HG02610 (cell line): ENCODE measurements around the gene POLR3H.
"Not testable (repeated sequence)": the region's sequence is repeated elsewhere in the genome, so short reads cannot be mapped to it uniquely, and the experiment has no call there.

Experiments
- ATAC-seq: cut with Tn5 transposase; IDR thresholded peaks from one replicate; pipeline ENCODE4 v1.9.1; 2021; ENCODE audit warnings: mild to moderate bottlenecking, moderate library complexity; ENCODE audit not compliant: unreplicated experiment

Gene POLR3H

DNA sequence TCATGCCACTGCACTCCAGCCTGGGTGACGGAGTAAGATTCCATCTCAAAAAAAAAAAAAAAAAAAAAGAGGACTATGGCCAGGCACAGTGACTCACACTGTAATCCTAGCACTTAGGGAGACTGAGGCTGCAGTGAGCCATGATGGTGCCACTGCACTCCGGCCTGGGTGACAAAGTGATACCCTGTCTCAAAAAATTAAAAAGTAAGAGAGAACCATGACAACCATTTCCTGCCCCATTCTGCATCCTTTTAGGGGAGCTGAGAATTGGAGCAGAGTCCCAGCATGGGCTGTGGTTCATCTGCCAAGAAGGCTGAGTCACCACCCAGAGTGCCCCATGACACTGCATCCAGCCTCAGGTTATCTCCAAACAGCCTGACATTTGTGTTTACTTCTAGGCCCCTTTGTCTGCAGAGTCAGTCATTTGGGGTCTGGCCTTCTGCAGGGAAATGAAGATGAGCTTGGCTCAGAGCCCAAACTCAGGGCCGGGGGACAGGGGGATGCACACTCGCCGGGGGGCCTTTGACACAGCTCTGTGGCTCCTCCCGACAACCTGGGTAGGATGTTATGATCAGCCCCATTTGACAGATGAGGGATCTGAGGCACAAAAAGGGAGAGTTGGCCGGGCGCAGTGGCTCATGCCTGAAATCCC is 21.3 kb upstream of the POLR3H start:
- no peak for ATAC-seq

DNA sequence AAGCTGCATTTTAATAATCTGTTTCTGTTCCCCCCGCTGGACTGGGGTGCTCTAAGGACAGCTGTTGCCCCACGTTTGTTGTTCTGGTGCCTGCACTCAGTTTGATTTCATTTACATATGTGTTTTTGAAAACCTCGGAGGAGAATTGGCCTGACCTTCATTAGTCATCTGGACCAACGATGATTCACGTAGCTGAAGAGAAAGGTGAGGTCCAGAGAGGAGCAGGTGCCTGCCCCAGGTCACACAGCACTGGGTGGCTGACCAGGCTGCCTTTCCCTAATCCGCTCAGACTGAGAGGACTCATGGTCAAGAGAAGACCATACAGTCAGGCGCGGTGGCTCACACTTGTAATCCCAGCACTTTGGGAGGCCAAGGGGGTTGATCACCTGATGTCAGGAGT is 20.3 kb upstream of the POLR3H start:
- ATAC-seq = no peak

DNA sequence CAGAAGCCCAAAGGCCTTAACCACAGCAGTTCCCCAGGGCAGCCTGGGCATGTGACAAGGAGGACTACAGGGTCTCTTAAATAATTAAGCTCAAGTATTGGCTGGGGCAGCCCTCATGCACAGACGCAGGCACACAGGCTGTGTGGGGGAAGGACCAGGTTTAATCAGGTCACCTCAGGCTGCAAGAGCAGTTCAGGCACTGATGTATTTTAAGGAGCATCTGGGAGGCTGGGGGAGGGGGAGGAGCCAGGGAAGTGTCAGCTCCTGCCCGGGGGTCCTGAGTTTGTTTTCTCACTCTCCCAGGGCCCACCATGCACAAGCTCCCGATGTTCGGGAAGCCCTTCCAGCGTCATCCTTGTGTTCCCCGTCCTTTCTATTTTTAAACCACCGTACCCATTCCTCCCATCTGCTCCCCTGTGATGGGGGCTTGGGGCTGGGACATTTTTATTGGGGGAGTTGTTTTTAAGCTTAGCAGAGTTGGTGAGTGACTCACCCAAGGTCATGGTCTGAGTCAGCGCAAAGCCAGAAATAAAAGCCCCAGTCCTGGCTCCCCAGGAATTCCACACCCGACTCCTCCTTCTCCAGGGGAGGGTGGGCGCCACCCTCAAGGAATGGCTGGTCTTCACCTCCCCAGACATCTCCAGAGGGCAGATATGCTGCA is 18.9 kb upstream of the POLR3H start:
- no peak for ATAC-seq

DNA sequence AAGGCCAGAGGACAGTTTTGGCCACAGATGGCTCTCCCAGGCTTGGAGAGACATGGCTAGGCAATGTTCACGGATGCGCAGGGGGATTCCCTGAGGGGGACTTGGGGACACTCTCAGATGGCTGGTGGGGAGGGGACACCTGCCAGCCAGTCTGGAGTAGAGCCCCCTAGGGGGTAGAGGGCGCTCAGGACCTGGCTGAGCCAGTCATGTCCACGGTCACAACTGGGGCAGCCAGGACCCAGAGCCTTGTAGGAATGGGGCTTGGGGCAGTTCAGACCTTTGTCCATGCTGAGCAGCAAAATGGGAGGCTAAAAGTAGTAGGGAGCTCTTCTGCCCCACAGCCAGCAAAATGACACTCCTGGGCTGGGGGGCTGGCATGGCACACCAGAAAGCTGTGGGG is 18.2 kb upstream of the POLR3H start:
- no peak for ATAC-seq

DNA sequence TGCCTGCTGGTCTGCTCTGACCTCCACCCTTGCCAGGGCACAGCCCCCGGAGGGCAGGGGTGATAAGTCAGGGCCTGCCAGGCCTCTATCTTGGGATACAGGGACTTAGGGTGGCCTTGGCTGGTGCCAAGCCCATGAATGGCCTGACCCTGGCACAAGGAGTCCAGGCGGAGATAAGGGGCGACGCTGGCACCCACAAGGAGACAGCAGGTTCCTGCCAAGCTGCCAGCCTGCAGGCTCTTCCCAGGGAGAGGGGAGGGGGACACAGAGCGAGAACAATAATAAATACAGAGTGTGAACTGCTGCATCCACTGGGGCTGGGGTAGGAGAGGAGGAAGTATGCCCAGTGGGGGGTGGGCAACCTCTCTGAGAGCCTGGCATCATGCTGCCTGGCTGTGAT is 17.5 kb upstream of the POLR3H start:
- no peak for ATAC-seq

DNA sequence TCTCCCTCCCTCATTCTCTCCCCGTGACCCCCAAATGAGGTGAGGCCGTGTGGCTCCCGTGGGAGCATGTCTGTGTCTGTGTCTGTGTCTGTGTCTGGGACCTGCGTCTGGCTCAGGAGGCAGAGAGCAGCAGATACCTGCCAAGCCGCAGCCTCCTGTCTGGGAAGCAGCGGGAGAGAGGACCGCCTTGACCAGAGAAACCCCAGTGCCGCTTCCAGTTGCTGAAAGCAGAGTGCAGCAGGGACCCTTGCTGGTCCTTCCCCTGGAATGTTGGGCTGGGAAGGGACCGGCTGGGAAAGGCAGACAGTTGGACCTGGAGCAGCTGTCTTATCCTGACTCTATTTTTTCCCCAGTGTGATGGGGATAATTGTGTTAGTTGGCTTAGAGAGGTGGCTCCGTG is 17.1 kb upstream of the POLR3H start:
- no peak for ATAC-seq

DNA sequence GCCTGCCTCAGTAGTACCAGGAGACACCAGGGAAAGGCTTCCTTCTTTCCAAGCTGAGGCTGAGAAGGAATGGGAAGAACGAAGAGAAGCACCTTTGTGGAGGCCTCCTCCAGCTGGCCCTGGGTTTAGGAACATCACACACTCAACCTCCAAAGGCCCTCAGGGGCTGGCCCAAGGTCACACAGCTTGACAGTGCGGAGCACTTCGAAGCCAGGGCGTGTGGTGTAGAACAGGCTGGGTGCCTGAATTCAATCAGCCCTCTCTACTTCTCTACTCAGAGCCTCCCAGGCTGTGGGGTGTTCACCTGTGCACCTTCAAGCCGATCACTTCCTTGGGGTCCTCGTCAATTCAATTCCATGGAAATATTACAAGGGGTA is 15.8 kb upstream of the POLR3H start:
- ATAC-seq = no peak

DNA sequence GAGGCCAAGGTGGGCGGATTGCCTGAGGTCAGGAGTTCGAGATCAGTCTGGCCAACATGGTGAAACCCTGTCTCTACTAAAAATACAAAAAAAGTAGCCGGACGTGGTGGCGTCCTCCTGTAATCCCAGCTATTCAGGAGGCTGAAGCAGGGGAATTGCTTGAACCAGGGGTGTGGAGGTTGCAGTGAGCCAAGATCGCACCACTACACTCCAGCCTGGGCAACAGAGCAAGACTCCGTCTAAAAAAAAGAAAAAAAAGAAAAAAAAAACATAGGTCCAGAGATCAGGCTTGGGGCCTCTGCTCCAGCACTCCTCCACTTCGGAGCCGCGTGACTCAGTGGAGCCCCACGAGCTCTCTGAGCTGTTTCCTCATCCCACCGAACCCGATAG is 14.0 kb upstream of the POLR3H start:
- ATAC-seq = not testable (repeated sequence)

DNA sequence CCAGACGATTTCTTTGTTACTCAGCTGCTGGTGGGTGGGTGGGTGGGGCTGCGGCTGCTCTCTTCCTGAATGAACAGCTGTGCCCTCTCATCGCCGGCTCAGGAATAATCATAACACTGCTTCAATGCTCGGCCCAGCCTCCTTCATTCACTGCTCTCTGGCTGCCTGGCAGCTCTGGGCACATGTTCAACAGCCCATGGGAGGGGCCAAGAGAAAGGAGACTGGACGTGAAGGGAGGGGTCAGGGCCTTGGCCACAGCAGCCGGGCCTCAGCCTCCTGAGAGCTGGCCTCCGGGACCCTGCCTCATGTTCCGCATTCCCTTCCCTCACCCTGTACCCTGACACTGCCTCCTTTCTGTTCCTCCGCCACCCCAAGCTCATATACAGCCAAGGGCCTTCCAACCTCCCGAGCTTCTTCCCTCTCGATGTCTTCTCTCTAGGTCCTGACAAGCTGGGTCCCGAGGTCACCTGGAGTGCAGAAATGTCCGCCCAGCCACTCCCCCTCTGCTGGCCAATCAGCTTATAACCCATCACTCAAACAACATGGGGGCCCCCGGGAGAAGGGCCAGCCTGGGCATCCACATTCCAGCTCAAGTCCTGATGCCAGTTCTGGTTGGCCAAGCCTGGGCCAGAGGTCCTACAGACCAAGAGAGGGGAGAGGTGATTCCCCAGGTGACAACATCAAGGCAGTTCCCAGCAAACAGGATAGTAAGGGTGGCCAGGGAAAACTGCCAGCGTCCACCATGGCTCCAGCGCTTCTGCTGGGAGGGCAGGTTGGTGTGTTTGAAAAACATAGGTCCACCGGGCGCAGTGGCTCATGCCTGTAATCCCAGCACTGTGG is 13.4 kb upstream of the POLR3H start:
- ATAC-seq = no peak

DNA sequence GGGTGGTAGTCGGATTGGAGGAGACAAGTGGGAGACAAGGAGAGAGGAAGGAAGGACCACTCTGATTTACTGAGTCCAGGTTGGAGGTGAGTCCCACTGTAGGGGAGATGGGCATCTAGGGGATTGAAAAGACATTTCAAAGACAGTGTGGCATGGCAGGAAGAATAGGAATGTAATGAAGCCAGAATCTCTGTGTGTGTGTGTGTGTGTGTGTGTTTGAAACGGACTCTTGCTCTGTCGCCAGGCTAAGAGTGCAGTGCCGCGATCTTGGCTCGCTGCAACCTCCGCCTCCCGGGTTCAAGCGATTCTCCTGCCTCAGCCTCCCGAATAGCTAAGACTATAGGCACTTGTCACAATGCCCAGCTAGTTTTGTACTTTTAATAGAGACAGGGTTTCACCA is 12.3 kb upstream of the POLR3H start:
- ATAC-seq = no peak

DNA sequence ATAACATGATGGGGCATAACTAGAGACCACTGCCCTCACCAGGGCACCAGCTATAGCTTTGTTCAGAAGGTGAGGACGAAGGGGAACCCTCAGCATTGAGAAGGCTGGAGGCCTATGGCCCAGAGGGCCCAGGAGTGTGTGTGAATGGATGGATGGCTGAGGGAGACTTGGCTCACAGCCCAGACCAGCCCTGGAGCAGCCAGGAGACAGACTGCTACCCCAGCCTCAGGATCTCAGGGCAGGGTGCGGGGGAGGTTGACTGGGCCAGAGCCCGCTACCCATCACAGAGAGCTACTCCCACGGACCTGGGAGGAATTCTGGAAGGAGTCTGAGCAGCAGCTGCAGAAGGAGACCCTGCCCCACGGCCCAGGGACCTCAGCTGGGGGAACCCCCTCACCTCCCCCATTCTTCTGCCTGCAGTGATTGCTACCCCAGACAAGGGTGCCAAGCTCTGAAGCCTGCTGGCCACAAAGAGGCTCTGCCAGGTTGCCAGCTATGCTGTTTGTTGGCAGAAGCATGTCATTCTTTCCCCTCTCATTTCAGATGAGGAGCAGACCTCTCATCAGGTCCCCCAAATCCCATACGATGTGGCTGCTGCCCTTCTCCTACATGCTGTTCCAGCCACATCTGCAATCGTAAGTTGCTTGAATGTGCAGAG is 11.2 kb upstream of the POLR3H start:
- ATAC-seq = no peak

DNA sequence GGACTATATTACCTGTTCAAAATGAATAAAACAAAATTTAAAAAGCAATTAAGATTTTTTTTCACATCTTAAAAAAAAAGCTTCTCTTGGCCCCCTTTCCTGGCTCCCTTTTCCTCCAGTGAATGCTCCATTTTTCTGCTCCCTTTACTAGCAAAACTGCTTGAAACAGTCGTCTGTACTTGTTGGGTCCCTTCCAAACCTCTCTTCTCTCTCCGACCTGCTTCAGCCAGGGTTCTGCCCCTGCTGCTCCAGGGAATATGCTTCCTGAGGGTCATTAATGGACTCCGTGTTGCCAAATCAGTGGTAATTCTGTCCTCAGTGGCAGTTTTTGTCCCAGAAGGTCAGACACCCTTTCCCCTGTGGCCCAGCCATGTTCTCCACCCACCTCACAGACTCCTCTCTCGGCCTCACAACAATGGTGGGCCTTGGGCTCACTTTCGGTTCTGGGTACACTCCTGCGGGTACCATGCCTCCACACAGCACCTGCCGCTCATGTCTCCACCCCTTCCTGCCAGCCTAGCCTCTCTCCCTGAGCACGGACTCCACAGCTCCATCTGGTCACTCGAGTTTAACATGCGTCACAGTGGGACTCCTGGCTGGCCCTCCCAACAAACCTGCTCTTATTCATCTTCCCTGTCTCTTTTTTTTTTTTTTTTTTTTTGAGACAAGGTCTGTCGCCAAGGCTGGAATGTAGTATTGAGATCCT is 7.8 kb upstream of the POLR3H start:
- no peak for ATAC-seq

DNA sequence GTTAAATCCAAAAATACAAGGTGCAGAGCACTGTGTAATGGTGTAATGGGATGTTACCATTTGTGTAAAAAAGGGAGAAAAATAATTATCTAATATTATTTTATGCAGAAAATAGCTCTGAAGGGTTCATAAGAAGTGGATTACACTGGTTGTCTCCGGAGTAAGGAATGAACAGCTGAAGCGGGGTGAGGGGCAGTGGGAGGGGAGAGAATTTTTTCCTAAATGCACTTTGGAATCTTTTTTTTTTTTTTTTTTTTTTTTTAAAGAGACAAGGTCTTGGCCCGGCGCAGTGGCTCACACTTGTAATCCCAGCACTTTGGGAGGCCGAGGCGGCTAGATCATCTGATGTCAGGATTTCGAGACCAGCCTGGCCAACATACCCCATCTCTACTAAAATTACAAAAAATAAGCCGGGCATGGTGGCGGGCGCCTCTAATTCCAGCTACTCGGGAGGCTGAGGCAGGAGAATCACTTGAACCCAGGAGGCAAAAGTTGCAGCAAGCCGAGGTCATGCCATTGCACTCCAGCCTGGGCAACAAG is 6.8 kb upstream of the POLR3H start:
- ATAC-seq = no peak

DNA sequence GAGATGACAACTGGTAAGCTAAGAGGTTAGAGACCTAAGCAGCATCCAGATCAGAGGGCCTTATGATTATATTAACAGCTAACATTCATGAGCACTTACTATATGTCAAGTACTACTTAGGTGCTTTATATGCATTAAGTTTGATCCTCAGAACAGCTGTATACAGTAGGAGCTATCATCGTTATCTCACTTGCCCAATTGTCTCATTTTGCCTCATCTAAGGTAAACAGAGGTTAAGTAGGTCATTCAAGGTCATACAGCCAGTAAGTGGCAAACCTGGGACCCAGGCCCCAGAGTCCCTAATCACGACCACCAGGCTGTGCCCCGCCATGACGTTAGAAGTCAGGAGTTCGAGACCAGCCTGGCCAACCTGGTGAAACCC is 4.6 kb upstream of the POLR3H start:
- no peak for ATAC-seq

DNA sequence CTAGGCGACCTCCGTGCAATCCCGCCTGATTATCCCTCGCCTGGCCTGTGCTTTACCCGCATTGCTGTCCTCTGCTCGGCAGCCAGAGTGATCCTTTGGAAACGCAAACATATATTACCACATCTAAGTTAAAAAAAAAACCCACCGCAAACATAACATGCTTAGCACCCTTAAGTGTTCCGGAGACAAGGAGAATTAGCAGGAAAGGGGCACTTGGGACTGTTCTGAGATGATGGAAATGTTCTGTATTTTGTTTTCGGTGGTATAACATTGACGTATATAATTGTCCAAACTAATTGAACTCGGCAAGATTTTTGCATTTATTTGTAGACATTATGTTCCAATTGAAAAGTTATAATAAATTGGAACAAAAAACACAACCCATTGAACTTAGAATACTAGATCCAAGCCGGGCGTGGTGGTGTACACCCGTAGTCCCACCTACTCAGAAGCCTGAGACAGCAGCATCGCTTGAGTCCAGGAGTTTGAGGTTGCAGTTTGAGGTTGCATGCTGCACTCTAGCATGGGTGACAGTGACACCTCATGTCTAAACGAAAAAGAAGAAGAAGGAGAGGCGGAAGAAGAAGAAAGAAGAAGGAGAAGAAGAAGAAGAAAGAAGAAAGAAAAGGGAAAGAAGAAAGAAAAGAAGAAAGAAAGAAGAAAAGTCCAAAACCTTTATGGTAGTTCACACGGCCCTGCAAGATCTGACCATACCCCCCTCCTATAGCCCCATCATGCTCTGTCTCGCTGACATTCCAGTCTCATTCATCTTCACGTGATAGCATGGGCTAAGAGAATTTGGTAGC is 604 bp upstream of the POLR3H start:
- no peak for ATAC-seq

DNA sequence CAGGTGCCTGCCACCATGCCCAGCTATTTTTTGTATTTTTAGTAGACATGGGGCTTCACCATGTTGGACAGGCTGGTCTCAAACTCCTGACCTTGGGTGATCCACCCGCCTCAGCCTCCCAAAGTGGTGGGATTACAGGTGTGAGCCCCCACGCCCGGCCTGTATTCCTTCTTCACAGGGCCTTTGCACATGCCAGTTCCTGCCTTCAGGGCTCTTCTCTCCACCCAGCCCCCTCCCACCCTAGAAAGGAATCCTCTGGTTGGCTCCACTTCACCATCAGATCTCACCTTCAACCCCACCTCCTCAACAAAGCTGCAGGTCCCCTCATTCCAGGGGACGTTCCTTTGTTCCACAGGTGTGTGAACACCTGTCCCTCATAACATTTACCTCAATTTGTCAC is 2.0 kb downstream of the POLR3H start:
- no peak for ATAC-seq

DNA sequence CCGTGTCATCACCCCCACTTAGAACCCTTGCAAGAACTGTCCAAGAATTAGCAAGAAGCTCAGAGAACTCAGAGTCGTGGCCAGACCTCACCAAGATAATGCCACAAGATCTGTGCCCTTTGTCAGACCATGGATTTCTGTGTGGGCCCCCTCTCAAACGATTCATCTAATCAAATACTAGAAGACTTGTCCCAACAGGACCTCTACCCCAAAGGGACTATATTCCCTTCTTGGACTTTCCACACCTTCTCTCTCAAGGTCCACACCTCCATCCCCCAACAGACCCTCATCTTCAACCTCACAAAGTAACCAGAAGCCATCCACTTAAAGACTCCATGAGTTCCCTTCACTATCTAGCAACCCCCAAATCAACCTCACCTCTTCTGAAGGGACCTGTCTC is 2.8 kb downstream of the POLR3H start:
- no peak for ATAC-seq

DNA sequence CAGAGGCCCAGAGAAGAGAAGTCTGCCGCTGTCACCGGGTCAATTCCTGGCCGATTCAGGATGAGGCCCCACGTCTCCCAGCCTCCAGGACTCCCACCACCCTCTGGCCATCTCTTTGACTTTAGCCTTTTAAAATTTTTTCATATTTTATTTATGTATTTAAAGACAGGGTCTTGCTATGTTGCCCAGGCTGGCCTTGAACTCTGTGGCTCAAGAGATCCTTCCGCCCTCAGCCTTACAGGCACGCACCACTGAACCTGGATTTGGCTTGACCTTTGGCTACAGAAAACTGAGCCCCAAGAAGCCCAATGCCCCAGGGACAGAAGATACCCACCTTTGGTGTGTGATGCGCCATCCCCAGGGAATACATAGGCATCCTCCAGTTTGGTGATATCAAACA is 3.9 kb downstream of the POLR3H start:
- ATAC-seq = no peak

DNA sequence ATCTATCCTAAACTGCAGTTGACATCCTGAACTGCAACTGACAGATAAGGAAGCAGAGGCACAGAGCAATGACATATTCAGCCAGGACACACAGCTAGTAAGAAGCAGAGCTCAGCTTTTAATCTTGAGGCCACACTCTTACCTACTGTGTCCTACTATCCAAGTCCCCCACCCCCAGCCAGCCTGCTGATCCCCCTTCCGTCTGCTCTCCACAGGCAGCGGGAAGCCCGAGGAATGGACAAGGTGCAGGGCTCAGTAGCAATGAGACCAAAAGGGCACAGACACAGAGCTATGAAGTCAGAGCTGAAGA is 4.3 kb downstream of the POLR3H start:
- no peak for ATAC-seq
